Measurements from ENCODE around the gene KLHL41. TPM values are rescaled to one million over a fixed set of nuclear protein-coding genes. Genes with fewer than 3 reads are reported as not detected.

KLHL41 gene
- total and polyA plus RNA-seq, 10 of the 15 experiments (the other 5 are each of a cell fraction or from before 2014, with no cell fraction given): 0.03 to 0.38 (median 0.10) TPM; not detected in 3

- in situ Hi-C loops (cut with MboI): no loop called here
- Histone ChIP-seq H3K4me2 (ENCODE audit: control insufficient read depth, insufficient read depth) (peak overlapping the region; percentile 26), H3K36me3 (ENCODE audit: control insufficient read depth in 2 of 2, insufficient read depth in 2 of 2, low read length in 1 of 2) (peaks cover 0 to 7% of the 10 kb centered on the region in 2 experiments; a peak in 2 of 4 replicates), H3K27ac (ENCODE audit: control insufficient read depth, insufficient read depth) (peak overlapping the region; percentile 71), H3K79me2 (ENCODE audit: control insufficient read depth, insufficient read depth, low read length) (peaks cover 41% of the 10 kb centered on the region), H3K4me1 (ENCODE audit: control insufficient read depth, insufficient read depth, low read length) (no peaks in the 10 kb centered on the region), H4K20me1 (ENCODE audit: control insufficient read depth, insufficient read depth) (no peaks in the 10 kb centered on the region), H3K4me3 (peak overlapping the region; percentile 81), H3K9me3 (replicated peaks; ENCODE audit: control insufficient read depth, insufficient read depth, low read length) (no peaks in the 10 kb centered on the region), H2AFZ (ENCODE audit: control insufficient read depth, low read depth, low read length) (peak overlapping the region; percentile 99), H3K27me3 (replicated peaks in 1 of 2; ENCODE audit: control insufficient read depth in 2 of 2, insufficient read depth in 2 of 2, low read length in 1 of 2) (no peaks in the 10 kb centered on the region), H3K9ac (ENCODE audit: control insufficient read depth, insufficient read depth, low read length) (peak overlapping the region; percentile 74)
- FAIRE-seq (no peak), ATAC-seq (no peak), DNase-seq (ENCODE audit: low read depth, low spot score) (no peak)
- ChIA-PET POLR2A (interaction anchor here (0.6 to 3.3 kb wide), 5 partner anchors 10 to 471 kb away, joined by 3 to 25 read pairs (median 6); partner anchors contain the start of gene PPIG), RAD21 (ENCODE audit: unreplicated experiment) (interaction anchor here (0.7 to 3.2 kb wide), 7 partner anchors 12 to 361 kb away, joined by 3 to 21 read pairs (median 4); partner anchors contain the start of genes BBS5 and PPIG), CTCF (interaction anchor here (1.2 to 2.9 kb wide), 4 partner anchors 11 to 251 kb away, joined by 5 to 17 read pairs (median 8); partner anchors contain the start of genes METTL5 and PPIG), SMC1A (ENCODE audit: uncharacterized antibody, unreplicated experiment) (interaction anchor here (1.0 to 2.4 kb wide), 9 partner anchors 11 to 230 kb away, joined by 3 to 26 read pairs (median 3); partner anchors contain the start of gene PPIG)
- no TSS peak for BruUV-seq (replicated peaks)
- intact Hi-C loops (cut with micrococcal nuclease; ENCODE audit: unreplicated experiment): no loop called here
- WGBS (ENCODE audit: insufficient coverage, insufficient replicate concordance, low lambda C conversion rate, missing lambda C conversion rate): 0% methylated on average over 2 of the region's 2 CpGs
- TF ChIP-seq ZSCAN29 (IDR thresholded peaks at IDR 0.05) (no peak), ZBTB11 (CRISPR knock-in tag; IDR thresholded peaks at IDR 0.05) (no peak), CEBPB (IDR thresholded peaks at IDR 0.05; ENCODE audit: borderline replicate concordance in 1 of 2, low read depth in 2 of 2, low read length in 2 of 2) (no peak)
These were observed 63.3 kb downstream of the KLHL41 start for GRCh38 chr2:169572821-169573159.

Data from GM12878 (cell line).